H1 (cell line): Measurements from ENCODE around the gene KLRK1. TPM values are rescaled to one million over a fixed set of nuclear protein-coding genes. Genes with fewer than 3 reads are reported as not detected.

Source experiments
- CTCF ChIA-PET: fragments of 300-600 bp; sonication (Branson Sonifier 250); formaldehyde crosslinking; loops from one replicate; lab custom pipeline; 2021; ENCODE audit not compliant: partially characterized antibody; lab: Charles Lee
- POLR2A ChIA-PET: fragments of 300-600 bp; sonication (Branson Sonifier 250); formaldehyde crosslinking; loops from one replicate; lab custom pipeline; 2021; ENCODE audit warnings: inconsistent platforms; ENCODE audit not compliant: partially characterized antibody; lab: Charles Lee
- DNase-seq, 2 experiments: peaks; one replicate each; pipeline versions ENCODE4 v3.0.0 to v3.0.0-alpha.2; 2010 to 2022; ENCODE audit warnings: low spot score in 2 of 2, low read depth in 1 of 2, mixed read lengths in 1 of 2
- FAIRE-seq: peaks from 2 replicates; lab custom pipeline; 2011; peaks lifted over from hg19 to GRCh38; lab: Jason Lieb, UNC
- H2AFZ ChIP-seq: 2 replicates; pipeline ENCODE4 v1.8.1; 2012; ENCODE audit warnings: low read length, inconsistent platforms
- H2AK5ac ChIP-seq: 2 replicates; pipeline ENCODE4 v1.6.1; 2013; ENCODE audit warnings: low read depth, low read length
- H2BK120ac ChIP-seq: replicated peaks from 2 replicates; pipeline ENCODE3; 2013; ENCODE audit warnings: low read depth, low read length, inconsistent platforms
- H2BK12ac ChIP-seq: 2 replicates; pipeline ENCODE4 v1.6.1; 2013; ENCODE audit warnings: low read depth, low read length
- H2BK15ac ChIP-seq: 2 replicates; pipeline ENCODE4 v1.6.1; 2013; ENCODE audit warnings: low read length
- H2BK20ac ChIP-seq: 2 replicates; pipeline ENCODE4 v1.6.1; 2013; ENCODE audit warnings: low read length
- H2BK5ac ChIP-seq: 2 replicates; pipeline ENCODE4 v1.6.1; 2013; ENCODE audit warnings: low read depth, low read length
- H3K14ac ChIP-seq: 2 replicates; pipeline ENCODE4 v1.6.1; 2013; ENCODE audit warnings: inconsistent platforms; ENCODE audit not compliant: insufficient read length
- H3K18ac ChIP-seq: 2 replicates; pipeline ENCODE4 v1.6.1; 2013; ENCODE audit warnings: low read length; ENCODE audit errors: extremely low read depth
- H3K23ac ChIP-seq: 2 replicates; pipeline ENCODE4 v1.6.1; 2013; ENCODE audit warnings: inconsistent platforms; ENCODE audit not compliant: insufficient read length
- H3K23me2 ChIP-seq: 2 replicates; pipeline ENCODE4 v1.6.1; 2013; ENCODE audit warnings: low read depth, low read length
- H3K27ac ChIP-seq: 2 replicates; pipeline ENCODE4 v1.6.1; 2011; ENCODE audit warnings: low read depth, low read length, inconsistent platforms
- H3K27me3 ChIP-seq, 4 experiments: replicated peaks in 1 of 4; 1 replicate in 1 of 4; 2 replicates in 3 of 4; pipeline versions ENCODE4 v1.6.1 to v1.8.1; 2011 to 2013; ENCODE audit warnings: low read length in 3 of 4, mild to moderate bottlenecking in 3 of 4, inconsistent platforms in 2 of 4, mixed read lengths in 2 of 4, moderate library complexity in 1 of 4; ENCODE audit not compliant: control insufficient read depth in 3 of 4, insufficient read depth in 3 of 4; ENCODE audit errors: extremely low read depth in 1 of 4
- H3K36me3 ChIP-seq, 4 experiments: 2 replicates each; pipeline versions ENCODE4 v1.6.1 to v1.8.1; 2011 to 2013; ENCODE audit warnings: mild to moderate bottlenecking in 4 of 4, low read length in 3 of 4, moderate library complexity in 2 of 4, control low read depth in 1 of 4, inconsistent platforms in 1 of 4; ENCODE audit not compliant: insufficient read depth in 4 of 4, control insufficient read depth in 2 of 4
- H3K4ac ChIP-seq: replicated peaks from 2 replicates; pipeline ENCODE3; 2013; ENCODE audit warnings: low read length, low read depth, mixed read lengths, inconsistent platforms; ENCODE audit not compliant: insufficient read length
- H3K4me1 ChIP-seq, 4 experiments: replicated peaks in 1 of 4; 1 replicate in 1 of 4; 2 replicates in 3 of 4; pipeline versions ENCODE4 v1.6.1 to v1.8.1; 2011 to 2013; ENCODE audit warnings: low read length in 3 of 4, inconsistent platforms in 2 of 4, mixed read lengths in 1 of 4; ENCODE audit not compliant: insufficient read depth in 4 of 4, control insufficient read depth in 3 of 4
- H3K4me2 ChIP-seq, 2 experiments: 2 replicates each; pipeline versions ENCODE4 v1.6.1 to v1.8.1; 2011 to 2013; ENCODE audit warnings: low read depth in 2 of 2, low read length in 2 of 2, control low read depth in 1 of 2, inconsistent platforms in 1 of 2, mild to moderate bottlenecking in 1 of 2; ENCODE audit not compliant: insufficient read depth in 1 of 2
- H3K4me3 ChIP-seq, 4 experiments: fragments of 200-600, 300-600 bp in 1 of 4; sonication (generic), shearing (Covaris generic), sonication (Bioruptor Twin) in 1 of 4; 2 replicates each; pipeline versions ENCODE4 v1.5.1 to v1.8.1; 2011 to 2016; ENCODE audit warnings: low read length in 4 of 4, low read depth in 3 of 4, control low read depth in 2 of 4, inconsistent platforms in 2 of 4, mild to moderate bottlenecking in 2 of 4, mixed read lengths in 1 of 4, moderate library complexity in 1 of 4; ENCODE audit not compliant: insufficient read depth in 2 of 4; ENCODE audit errors: extremely low read depth in 1 of 4
- H3K56ac ChIP-seq: replicated peaks from 2 replicates; pipeline ENCODE3; 2013; ENCODE audit warnings: low read depth, mild to moderate bottlenecking, mixed read lengths, low read length, inconsistent platforms; ENCODE audit not compliant: insufficient read length
- H3K79me1 ChIP-seq: 2 replicates; pipeline ENCODE4 v1.6.1; 2013; ENCODE audit warnings: low read depth, low read length, control low read depth
- H3K79me2 ChIP-seq, 2 experiments: 2 replicates each; pipeline versions ENCODE4 v1.6.1 to v1.8.1; 2012 to 2013; ENCODE audit warnings: low read length in 2 of 2, mild to moderate bottlenecking in 2 of 2, inconsistent platforms in 1 of 2; ENCODE audit not compliant: insufficient read depth in 2 of 2, control insufficient read depth in 1 of 2
- H3K9ac ChIP-seq, 4 experiments: replicated peaks in 1 of 4; 1 replicate in 1 of 4; 2 replicates in 3 of 4; pipeline versions ENCODE4 v1.6.1 to v1.8.1; 2011 to 2013; ENCODE audit warnings: low read depth in 3 of 4, low read length in 3 of 4, control low read depth in 2 of 4, mild to moderate bottlenecking in 2 of 4, moderate library complexity in 2 of 4, inconsistent platforms in 1 of 4; ENCODE audit errors: extremely low read depth in 1 of 4
- H3K9me3 ChIP-seq, 2 experiments: 2 replicates each; pipeline versions ENCODE4 v1.6.1 to v1.8.1; 2012 to 2013; ENCODE audit warnings: mild to moderate bottlenecking in 2 of 2, moderate library complexity in 2 of 2, control low read depth in 1 of 2, inconsistent platforms in 1 of 2, low read depth in 1 of 2, low read length in 1 of 2, mixed read lengths in 1 of 2; ENCODE audit not compliant: insufficient read depth in 2 of 2
- H4K20me1 ChIP-seq, 2 experiments: replicated peaks in 1 of 2; 2 replicates each; pipeline versions ENCODE3 to v1.8.1; 2011 to 2013; ENCODE audit warnings: inconsistent platforms in 2 of 2, low read length in 2 of 2, mild to moderate bottlenecking in 1 of 2; ENCODE audit not compliant: insufficient read depth in 2 of 2, control insufficient read depth in 1 of 2
- H4K5ac ChIP-seq: 2 replicates; pipeline ENCODE4 v1.6.1; 2013; ENCODE audit warnings: low read length, low read depth, mixed read lengths, inconsistent platforms; ENCODE audit not compliant: insufficient read length
- H4K8ac ChIP-seq: 2 replicates; pipeline ENCODE4 v1.8.0; 2013; ENCODE audit warnings: mild to moderate bottlenecking, moderate library complexity, low read length, inconsistent platforms; ENCODE audit not compliant: insufficient read depth; ENCODE audit errors: extremely low read depth
- H4K91ac ChIP-seq: replicated peaks from 2 replicates; pipeline ENCODE3; 2013; ENCODE audit warnings: low read length, mixed read lengths, inconsistent platforms; ENCODE audit not compliant: insufficient read length
- ASH2L ChIP-seq: fragments of 200-600, 300-600 bp; sonication (generic); IDR thresholded peaks from one replicate; pipeline ENCODE4 v1.7.1; 2017; ENCODE audit warnings: low read length
- EZH2 ChIP-seq: fragments of 200-600 bp; sonication (generic); IDR thresholded peaks from 2 replicates; pipeline ENCODE4 v1.7.1; 2012; ENCODE audit warnings: low read depth, mild to moderate bottlenecking, moderate library complexity, low read length, inconsistent platforms; ENCODE audit not compliant: severe bottlenecking
- KDM1A ChIP-seq: fragments of 200-600, 300-600 bp; sonication (generic); IDR thresholded peaks from 2 replicates; pipeline ENCODE4 v1.7.1; 2016; ENCODE audit warnings: mild to moderate bottlenecking, low read length, borderline replicate concordance
- SP2 ChIP-seq: IDR thresholded peaks from 2 replicates; pipeline ENCODE4 v1.6.1; 2012; ENCODE audit warnings: mild to moderate bottlenecking, low read length, inconsistent platforms
- WGBS, 2 experiments: shearing (Covaris generic) in 1 of 2; methylation state at CpG; one replicate each; pipeline versions ENCODE4 v1.1.6 to v1.1.7; 2013 to 2015; ENCODE audit warnings: low lambda C conversion rate in 2 of 2, mixed read lengths in 2 of 2, inconsistent platforms in 1 of 2, low coverage in 1 of 2, missing lambda C conversion rate in 1 of 2; ENCODE audit not compliant: insufficient replicate concordance in 2 of 2, insufficient coverage in 1 of 2, insufficient read length in 1 of 2; ENCODE audit errors: extremely low coverage in 1 of 2, missing lambda C conversion rate in 1 of 2; 5-methylcytosine and 5-hydroxymethylcytosine counted together
- polyA plus RNA-seq, 7 experiments: library from polyadenylated mRNA; depleted of rRNA in 3 of 7; stranded (reverse) in 5 of 7; unstranded in 2 of 7; fragments of >200 nt in 5 of 7; fragments of 200-250 nt in 2 of 7; gene quantifications; 1 replicate in 5 of 7; 2 replicates in 1 of 7; 4 replicates in 1 of 7; pipeline versions ENCODE4 v1.2.1 to v1.2.3, GENCODE V29; 2011 to 2013; ENCODE audit warnings: missing spikeins in 2 of 7, mixed read lengths in 2 of 7
- total RNA-seq: library from RNA; stranded (reverse); fragmentation: NEBNext Ultra II Directional; extraction: Animal tissue kit (Norgen Biotek cat#: 25700); gene quantifications from 2 replicates; pipeline ENCODE4 v1.2.1, GENCODE V29; 2021
- TF ChIP-seq, protein P1 (sequence below): IDR thresholded peaks from 2 replicates; pipeline ENCODE4 v1.6.1; 2011; ENCODE audit warnings: low read length, improper control_type of control experiment

Gene KLRK1
- total and polyA plus RNA-seq, 2 of the 8 experiments (the other 6 are each of a cell fraction or from before 2014, with no cell fraction given) = not detected

DNA sequence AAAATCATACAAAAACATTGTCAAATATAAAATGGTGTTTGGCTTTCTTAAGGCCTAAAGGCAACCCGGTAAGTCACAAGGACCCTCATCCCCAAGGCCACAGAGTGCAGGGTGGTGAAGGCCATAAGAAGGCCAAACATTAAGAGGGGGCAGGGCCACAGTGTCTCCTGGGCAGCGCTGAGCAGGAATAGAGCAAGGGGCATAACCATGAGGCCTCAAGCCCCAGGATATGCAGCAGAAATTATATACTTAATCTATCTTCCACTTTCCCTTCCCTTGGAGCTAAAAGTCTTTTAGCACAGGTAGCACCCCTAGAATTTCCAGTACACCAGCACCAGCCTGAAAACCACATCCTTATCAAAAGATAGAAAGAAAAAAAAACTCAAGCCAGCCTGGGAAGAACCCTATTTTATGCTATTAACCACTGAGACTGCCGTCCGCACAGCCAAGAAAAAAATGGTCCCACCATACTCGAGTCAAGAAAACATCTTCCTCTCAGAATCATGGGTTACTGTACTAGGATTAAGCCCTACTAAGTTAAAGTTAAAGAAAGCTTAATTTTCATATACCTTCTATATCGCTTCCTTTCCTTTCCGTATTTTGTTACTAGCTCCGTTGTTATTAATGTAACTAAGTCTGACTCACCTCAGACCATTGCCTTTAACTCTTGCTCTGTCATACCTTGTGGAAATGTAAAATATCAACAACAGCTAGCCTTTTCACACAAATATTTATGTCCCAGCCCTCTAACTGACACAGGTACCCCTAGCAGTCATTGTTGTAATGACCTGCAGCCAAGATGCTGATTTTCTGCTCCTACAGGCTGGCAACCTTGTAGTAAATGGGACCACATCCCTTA is 20.1 kb downstream of the KLRK1 start:
- peak overlapping the region; percentile 81 for H4K91ac ChIP-seq
- H3K4me1 ChIP-seq = peaks cover 10 to 21% (median 12%) of the 10 kb centered on the region in 4 experiments
- FAIRE-seq (no peak), DNase-seq (no peak)
- no peak overlapping the region for H3K27ac ChIP-seq
- H2BK5ac ChIP-seq = no peak overlapping the region
- H2AFZ ChIP-seq = 0 out of 2 replicates have a peak overlapping the region, but pooled peaks have one; percentile 50
- H2BK12ac ChIP-seq = peak overlapping the region; percentile 80; the same call in 1 of the 2 replicates
- no peak overlapping the region for H3K4ac ChIP-seq
- TF ChIP-seq, protein P1, sequence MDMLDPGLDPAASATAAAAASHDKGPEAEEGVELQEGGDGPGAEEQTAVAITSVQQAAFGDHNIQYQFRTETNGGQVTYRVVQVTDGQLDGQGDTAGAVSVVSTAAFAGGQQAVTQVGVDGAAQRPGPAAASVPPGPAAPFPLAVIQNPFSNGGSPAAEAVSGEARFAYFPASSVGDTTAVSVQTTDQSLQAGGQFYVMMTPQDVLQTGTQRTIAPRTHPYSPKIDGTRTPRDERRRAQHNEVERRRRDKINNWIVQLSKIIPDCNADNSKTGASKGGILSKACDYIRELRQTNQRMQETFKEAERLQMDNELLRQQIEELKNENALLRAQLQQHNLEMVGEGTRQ = no peak
- no peak for TF ChIP-seq KDM1A
- TF ChIP-seq EZH2 = no peak
- TF ChIP-seq ASH2L = no peak
- TF ChIP-seq SP2 = no peak
- H2AK5ac ChIP-seq = no peak overlapping the region
- no peaks in the 10 kb centered on the region for H3K79me2 ChIP-seq
- no peaks in the 10 kb centered on the region for H3K79me1 ChIP-seq
- no peaks in the 10 kb centered on the region for H4K20me1 ChIP-seq
- H3K9ac ChIP-seq = no peak overlapping the region
- H3K14ac ChIP-seq = no peak overlapping the region
- no peak overlapping the region for H2BK120ac ChIP-seq
- no peak overlapping the region for H2BK15ac ChIP-seq
- ChIA-PET CTCF (interaction anchor here (0.6 to 1.2 kb wide), 3 partner anchors 15 to 927 kb away, joined by 3 read pairs; no protein-coding TSS in a partner anchor), POLR2A (interaction anchor here (1.2 kb wide), 1 partner anchor 9 kb away, joined by 3 read pairs; no protein-coding TSS in a partner anchor)
- H4K8ac ChIP-seq = no peak overlapping the region
- no peak overlapping the region for H3K4me2 ChIP-seq
- no peak overlapping the region for H3K18ac ChIP-seq
- H4K5ac ChIP-seq = no peak overlapping the region
- H3K23me2 ChIP-seq = no peaks in the 10 kb centered on the region
- no peak overlapping the region for H3K23ac ChIP-seq
- no peaks in the 10 kb centered on the region for H3K27me3 ChIP-seq
- H3K36me3 ChIP-seq = peaks cover 0 to 3% (median 0%) of the 10 kb centered on the region in 4 experiments; a peak in 1 of 8 replicates
- no peak overlapping the region for H3K4me3 ChIP-seq
- H3K56ac ChIP-seq = no peak overlapping the region
- 90% methylated on average over 8 of the region's 8 CpGs; no CpG with 5 or more reads in 1 of the 2 experiments for WGBS, 2 experiments
- H3K9me3 ChIP-seq = peaks cover 4% of the 10 kb centered on the region in 2 experiments; a peak in 1 of 4 replicates
- no peak overlapping the region for H2BK20ac ChIP-seq
